ENCODE measurements around the gene ALPK1.
"Not testable (repeated sequence)": the region's sequence is repeated elsewhere in the genome, so short reads cannot be mapped to it uniquely, and the experiment has no call there.

The ALPK1 gene

DNA sequence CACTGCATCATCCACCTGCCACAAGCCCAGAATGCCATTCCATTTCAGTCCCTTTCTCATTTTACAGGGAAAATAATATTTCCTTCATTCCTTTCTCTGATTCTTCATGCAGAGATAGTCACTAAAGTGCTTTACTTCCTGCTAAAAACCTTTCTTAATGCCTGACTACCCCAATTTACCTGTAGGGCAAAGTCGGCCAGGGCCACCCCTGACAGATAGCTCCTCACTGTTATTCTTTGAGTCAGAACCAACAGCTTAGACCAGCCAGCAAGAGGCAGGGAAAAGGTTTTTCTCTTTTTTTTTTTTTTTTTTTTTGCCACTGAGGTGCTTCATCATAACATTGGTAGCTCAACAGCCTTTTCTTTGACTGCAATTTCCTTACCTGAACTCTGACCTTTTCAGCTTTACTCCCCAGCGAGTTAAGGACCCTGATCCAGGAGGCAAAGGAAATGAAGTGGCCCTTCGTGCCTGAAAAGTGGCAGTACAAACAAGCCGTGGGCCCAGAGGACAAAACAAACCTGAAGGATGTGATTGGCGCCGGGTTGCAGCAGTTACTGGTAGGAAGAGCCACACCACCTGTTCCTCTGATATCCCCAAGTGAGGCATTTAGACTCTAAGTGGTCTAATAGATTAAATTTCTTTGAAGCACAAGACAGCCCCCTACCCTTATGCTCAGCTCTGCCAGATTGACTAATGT lies 85.0 kb downstream of the ALPK1 start:
- DNase-seq = no peak

DNA sequence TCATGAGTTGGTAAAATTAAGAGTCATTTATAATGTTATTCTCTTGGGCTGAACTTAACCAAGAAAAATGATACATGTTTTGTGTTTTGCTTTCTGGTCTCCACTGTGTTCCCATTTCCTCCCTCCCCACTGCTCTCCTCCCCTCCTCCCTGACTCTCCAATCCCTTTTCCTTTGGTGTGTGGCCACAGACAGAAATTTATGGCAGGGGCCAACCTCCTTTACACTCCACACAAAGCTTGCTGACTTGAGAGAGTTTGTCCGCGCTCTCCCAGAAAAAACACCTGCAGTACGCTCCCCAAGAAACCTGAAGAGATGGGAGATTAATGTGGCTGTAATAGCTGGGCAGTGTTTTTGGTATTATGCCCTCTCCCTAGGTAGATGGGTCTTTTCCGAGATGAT lies 88.9 kb downstream of the ALPK1 start:
- no peak for DNase-seq

DNA sequence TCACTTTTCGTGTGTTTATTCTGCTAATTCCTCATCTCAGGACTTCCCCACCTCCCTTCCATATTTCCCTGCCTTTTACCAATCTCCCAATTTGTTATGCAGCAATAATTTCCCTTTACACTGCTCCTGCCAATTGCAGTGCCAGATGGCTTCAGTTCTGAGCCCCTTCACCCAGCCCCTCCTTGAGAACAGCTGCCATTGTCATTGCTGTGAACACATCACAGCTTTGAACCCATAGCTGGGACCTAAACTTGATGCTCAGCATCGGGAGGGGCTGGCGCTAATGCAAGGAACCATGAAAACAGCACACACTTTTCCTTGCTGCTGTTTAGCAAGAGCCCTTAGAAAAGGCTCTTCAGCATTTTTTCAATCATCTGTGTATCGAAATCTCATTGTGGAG lies 104.9 kb downstream of the ALPK1 start:
- no peak for DNase-seq

DNA sequence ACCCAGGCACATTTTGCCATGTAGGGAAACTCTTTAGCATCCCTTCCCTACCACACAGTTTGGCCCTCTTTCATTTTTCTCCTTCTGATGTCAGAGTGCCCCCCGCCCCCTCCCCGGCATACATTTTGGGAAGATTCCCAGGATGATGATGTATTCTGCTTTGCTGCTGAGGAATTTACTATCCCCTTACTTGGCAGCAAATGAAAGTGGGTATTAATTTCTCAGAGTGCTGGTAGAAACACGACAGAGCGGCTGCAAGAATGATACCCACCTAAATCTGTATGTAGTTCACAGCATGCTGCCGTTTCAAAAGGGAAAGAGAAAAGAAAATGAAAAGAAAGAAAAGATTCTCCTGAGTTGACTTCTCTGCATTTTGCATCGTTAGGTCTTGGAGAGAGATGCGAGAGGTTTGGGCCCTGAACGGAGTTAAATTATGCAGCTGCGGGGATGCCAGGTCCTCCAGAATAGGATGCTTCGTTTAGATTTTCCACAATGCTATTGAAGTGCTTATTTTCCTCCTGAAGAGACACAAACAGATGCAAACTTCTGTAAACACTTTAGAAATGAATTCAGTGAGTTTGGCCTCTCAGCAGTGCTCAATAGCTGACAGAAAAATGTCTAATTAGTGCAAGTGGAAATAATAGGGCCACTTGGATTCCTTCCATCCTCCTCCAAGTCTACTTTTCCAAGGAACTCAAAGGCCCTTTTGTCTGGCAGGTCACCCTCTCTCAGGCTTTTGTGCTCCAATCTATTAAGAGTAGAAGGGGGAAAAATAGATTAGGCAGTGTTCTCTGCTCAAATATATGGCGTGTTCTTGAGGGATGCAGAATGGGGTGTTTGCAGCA lies 106.2 kb downstream of the ALPK1 start:
- DNase-seq = no peak

DNA sequence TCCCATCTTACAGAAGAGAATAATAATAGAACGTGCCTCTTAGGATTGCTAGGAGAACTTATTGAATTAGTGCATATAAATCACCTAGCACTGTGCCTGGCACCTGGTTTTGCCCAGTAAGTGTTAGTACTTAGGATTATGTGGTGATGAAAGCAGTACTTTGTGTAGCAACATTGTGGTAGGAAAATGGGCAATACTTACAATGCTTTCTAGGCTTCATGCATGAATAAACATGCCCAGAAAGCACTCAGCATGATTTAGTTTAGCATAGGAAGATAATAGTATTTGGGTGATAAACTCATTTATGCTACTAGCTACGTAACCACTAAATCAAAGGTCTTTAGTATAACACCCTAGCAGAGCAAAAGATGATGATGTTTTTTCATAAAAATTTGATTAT lies 113.2 kb downstream of the ALPK1 start:
- no peak for DNase-seq

DNA sequence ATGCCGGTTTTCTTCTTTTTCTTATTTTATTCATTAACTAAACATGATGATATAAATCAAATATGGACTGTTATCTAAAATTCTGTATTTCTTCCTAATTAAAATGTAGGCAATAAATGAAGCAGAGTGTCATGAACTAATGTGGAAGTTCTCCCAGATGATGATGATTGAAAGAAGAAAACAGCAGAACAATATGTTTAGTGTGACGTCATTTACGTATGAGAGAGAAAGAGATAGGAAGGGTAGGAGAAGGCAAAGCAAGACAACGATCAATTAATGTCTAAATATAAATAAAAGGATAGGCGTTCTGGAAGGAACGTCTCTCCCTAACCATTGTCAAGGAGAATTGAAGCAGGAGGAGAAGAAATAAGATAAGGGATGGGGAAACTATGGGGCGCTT lies 113.6 kb downstream of the ALPK1 start:
- DNase-seq = no peak

DNA sequence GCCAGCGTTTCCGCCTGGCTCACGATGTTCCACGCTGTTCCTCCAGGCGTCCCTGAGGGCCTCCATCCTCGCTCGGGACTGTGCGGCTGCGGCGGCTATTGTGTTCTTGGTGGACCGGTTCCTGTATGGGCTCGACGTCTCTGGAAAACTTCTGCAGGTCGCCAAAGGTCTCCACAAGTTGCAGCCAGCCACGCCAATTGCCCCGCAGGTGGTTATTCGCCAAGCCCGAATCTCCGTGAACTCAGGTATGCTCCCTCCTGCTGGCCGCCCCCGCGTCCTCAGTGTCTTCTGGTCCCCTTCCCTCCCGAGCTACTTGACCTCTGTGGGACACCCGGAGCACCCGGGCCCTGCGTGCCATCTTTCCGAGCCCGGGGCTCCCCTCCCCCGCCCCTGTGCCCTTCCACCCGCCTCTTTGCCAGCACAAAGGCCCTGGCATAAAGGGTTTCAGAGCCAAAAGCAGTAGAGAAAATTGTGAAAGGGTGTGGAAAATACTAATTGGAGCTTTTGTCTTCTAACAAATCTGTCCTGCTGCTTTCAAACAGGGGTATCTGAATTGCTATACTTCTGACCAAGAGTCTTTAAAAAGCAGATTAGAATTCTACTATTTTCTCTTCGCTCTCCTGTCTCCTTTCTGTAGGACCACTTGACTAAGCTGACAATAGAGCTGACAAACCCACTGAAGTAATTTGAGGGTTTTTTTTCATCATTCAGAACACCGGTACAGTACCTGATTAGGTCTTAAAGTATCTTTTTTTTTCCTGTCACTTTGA lies 114.8 kb downstream of the ALPK1 start:
- DNase-seq = no peak

DNA sequence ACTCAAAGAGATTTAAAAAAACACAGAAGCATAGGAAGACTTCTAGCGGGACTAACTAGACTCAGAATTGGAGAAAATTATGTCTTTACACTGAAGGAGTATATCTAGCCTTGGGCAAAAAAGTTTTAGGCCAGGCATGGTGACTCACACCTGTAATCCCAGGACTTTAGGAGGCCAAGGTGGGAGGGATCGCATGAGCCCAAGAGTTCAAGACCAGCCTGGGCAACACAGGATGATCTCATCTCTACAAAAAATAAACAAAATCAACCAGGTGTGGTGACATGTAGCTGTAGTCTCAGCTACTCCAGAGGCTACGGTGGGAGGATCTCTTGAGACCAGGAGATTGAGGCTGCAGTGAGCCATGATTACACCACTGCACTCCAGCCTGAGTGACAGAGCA lies 119.3 kb downstream of the ALPK1 start:
- DNase-seq = no peak

DNA sequence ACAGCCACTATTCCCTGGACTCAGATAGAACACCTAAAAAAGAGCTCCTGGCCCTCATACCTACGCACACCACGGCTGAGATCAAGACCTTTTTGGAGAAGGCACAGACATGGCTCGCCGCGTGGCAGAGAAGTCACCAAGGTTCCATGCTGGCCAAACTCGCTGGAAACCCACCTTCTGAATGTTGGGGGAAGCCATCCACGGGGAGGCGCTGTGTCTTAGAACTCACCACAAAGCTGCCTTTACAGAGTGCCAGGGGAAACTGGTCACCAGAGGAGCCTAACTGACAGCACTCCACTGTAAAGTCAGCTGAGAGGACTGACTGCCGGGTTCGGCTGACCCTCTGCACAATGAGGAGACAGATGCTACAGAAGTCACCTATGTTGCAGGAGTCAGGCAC lies 120.9 kb downstream of the ALPK1 start:
- no peak for DNase-seq

DNA sequence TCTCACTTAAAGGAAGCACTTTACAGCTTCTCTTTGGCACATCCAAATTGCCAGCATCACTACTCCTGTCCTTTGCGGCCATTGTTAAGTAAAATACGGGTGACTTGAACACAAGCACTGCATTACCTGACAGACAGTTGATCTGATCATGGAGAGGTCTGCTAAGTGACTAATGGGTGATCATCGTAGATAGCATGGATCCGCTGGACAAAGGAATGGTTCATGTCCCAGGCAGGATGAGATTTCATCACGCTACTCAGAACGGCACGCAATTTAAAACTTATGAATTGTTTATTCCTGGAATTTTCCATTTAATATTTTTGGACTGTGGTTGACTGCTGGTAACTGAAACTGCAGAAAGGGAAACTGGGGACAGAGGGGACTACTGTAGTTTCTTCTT lies 124.7 kb downstream of the ALPK1 start:
- DNase-seq = no peak

DNA sequence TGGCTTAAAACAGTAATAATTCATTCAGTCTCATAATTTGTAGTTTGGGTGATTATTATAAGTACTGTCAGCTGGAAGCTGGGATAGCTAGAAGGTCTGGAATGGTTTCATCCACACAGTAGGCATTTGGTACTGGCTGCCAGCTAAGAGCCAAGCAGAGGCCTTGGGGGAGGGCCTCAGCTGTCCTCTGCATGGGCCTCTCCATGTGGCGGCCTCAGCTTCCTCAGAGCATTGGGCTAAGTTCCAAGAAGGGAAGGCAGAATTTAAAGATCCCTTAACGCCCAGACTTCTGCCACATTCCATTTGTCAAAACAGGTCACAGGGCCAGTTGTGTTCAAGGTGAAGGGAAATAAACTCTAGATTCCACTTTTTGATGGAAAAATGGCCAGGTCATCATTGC lies 125.5 kb downstream of the ALPK1 start:
- no peak for DNase-seq

DNA sequence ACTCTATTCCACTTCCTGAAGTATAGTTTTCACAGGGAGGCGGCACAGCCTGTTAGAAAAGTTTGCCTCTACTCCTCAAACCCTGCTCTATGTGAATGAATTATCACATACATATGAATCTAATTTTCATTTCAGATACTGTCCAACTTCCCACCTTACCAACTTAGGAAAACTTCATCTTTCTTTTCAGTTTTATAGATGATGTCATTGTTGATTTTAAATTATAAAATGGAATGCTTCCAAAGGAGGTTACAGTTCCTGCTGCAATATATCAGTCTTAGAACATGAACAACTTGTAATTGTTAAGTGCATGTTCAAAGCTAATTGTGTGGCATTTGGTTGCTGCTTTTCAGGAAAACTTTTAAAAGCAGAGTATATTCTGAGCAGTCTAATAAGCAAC lies 126.4 kb downstream of the ALPK1 start:
- DNase-seq = no peak

DNA sequence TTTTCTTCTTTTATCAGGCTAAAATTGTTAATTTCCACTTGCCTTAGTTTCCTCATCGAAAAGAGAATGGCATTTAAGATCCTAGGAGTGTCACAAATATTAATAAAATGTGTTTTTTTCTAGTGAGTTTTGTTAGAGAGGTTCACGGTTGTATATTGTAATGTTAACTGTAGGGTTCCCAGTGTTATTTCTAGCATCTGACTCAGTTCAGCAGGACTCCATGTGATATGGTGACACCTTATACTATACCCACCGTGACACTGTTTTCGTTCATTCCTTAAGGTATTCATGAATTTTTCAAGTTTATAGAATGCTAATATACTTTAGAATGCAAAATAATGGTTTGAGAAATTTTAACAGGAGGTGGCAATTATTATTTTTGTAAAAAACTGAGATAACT lies 128.7 kb downstream of the ALPK1 start:
- no peak for DNase-seq

DNA sequence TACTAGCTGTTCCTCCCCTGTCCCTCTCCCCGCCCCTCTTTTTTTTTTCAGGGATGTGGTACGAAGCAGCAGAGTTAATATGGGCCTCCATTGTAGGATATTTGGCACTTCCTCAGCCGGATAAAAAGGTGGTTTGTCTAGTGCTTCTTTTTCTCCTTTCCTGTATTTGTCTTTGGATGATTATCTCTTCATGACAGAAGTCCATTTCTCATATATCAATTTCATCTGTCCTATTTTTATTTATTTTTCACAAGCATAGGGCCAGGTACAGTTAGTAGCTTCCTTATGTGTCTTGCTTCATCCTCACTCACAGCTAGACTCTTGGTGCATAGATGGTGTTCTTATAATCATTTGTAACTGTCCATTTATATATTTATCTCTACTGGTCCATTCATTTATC lies 129.2 kb downstream of the ALPK1 start:
- no peak for DNase-seq

DNA sequence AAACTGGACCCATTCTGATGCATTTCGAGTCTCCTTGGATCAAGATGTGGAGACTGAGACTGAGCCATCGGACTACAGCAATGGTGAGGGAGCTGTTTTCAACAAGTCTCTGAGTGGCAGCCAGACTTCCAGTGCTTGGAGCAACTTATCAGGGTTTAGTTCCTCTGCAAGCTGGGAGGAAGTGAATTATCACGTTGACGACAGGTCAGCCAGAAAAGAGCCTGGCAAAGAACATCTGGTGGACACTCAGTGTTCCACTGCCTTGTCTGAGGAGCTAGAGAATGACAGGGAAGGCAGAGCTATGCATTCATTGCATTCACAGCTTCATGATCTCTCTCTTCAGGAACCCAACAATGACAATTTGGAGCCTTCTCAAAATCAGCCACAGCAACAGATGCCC lies 134.0 kb downstream of the ALPK1 start:
- DNase-seq = no peak

DNA sequence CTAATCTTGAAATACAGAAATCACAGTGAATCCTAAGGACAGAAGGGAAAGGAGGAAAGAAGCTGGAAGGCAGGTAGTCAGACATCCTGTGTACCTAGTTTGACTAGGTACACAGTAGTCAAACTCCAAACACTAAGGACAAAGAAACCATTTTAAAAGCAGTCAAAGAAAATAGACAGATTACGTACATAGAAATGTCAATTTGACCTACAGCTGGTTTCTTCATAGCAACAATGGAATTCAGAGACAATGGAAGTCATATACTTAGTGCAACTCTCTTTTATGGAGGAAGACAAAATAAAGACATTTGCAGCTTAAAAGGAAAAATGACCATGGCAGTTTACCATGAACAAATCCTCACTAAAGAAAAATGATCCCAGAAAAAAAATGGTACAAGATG lies 139.8 kb downstream of the ALPK1 start:
- no peak for DNase-seq

DNA sequence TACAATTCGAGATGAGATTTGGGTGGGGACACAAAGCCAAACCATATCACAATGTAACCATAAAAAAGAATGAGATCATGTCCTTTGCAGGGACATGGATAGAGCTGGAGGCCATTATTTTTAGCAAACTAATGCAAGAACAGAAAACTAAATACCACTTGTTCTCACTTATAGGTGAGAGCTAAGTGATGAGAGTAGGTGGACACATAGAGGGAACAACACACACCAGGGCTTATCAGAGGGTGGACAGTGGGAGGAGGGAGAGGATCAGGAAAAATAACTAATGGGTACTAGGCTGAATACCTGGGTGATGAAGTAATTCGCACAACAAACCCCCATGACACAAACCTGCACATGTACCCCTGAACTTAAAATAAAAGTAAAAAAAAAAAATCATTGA lies 145.1 kb downstream of the ALPK1 start:
- not testable (repeated sequence) for DNase-seq

DNA sequence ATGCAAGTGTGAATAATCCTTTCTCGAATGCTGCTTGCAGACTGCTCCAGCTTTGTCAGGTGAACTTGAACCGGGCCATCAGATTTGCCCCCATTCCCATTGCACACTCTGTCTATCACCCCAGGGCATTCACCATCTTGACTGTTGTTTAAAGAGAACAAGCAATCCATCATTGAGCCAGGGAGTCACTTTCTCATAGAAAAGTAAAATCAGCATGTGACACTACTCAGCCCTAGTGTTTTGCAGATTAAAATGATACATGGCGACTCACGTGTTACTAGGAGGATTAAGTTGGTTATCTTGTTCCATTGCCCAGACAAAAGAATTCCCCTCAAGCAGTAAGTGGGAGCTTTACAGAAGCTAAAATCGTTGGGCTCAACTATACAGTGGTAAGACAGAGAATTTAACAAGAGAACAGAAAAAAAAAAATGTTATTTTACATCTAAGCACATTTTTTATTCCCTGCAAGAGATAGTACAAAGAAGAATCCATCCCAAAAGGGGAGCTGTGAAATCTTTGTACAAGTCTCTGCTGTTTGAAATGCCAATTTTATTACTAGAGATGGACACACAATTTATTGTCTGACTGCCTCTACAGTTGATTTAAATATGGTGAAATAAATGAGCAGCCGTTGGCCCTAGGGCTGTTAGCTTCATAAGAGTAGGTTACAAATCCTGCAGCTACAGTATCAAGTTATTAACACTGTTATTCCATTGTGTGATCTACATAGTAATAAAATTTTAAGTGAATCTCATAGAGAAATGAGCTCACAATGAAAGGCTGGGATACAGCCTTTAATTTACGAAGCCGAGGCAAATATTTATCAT lies 151.3 kb downstream of the ALPK1 start:
- no peak for DNase-seq

DNA sequence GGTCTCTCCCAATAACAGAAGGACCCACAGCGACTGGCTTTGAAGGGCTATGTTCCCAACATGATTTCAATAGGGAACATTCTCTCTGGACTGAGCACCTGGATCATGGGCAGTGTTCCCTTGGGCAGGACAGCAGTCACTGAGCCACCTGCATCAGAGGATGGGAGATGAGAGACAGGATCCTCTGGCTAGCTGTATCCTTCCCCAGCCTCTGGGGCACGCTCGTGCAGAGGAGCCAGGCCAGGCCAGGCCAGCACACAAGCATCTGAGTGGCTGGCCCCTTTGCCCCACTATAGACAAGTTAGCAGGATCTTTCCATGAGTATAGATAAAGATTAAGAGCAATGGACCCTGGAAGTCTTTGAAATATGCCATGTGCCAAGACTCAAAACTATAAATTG lies 152.5 kb downstream of the ALPK1 start:
- DNase-seq = no peak

DNA sequence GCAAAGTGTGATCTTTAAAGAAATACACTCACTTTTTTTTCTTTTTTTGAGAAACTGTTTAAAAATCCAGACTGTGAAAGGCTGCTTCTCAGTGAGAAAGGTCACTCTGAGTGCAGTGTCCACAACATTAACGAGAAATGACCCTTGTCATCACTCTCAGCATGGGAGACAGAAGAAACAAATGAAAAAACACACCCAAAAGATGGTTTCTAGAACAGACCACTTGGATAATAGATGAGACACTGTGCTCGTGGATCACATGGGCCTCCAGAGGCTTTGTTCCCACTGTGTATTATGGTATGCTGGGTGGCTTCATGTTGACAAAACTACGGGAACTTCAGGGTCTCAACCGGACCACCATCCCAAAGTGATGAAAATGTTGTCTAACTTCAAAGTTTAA lies 153.9 kb downstream of the ALPK1 start:
- no peak for DNase-seq

DNA sequence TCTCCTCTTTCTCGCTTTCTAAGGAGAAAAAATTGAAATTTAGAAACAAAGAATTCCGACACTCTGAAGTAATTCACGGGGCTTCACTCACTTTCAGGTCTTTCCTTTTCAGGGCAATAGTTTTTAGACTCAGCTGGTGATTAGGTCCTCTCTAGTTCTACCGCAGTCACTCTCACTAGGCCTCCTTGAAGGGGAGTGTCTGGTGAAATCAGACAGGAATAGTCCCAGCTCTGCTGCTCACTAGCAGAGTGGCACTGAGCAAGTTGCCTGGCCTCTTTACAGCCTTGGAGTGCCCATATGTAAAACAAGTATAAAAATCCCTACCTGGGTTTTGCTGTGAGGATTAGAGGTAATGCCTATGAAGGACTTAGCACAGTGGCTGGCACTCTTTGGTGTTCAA lies 154.7 kb downstream of the ALPK1 start:
- no peak for DNase-seq

DNA sequence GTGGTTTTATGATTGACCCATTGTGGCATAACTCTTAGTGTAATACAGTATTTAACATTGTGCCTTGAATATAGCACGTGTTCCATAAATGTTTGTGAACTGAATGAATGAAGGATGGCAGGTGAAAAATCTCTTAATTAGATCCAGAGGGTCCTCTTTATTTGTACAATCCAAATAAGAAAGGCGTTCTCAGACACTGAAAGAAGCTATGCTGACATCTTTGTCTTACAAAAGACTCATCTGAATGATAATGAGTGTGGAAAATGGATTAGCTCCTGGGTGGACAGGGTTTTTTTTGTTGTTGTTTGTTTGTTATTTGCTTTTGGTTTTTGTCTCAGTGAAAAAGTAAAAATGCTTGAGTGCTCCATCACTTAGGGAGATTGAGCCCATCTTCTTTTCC lies 156.2 kb downstream of the ALPK1 start:
- no peak for DNase-seq

DNA sequence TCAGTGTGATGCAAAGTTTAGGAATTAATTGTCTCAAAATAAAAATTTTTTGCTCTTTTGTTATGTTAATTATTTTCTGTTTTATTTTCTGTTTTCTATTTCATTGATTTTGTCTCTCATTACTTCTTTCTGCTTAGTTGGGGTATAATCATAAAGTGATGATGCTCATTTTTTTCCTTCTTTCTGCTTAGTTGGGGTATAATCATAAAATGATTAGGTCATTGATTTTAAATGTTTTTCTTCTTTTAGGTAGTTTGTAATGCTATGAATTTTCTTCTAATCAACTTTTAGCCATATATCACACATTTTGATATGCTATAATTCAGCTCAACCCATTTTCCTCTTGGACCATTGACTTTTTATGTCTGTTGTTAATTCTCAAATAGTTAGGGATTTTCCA lies 175.1 kb downstream of the ALPK1 start:
- DNase-seq = no peak

Measured in NCI-H146 (cell line).